ENCODE data around the gene DPH2. TPM values are rescaled to one million over a fixed set of nuclear protein-coding genes. Genes with fewer than 3 reads are reported as not detected.

DPH2 gene
- total and polyA plus RNA-seq, 7 experiments from 2014 or later = 21.3 to 40.9 (median 29.4) TPM

DNA sequence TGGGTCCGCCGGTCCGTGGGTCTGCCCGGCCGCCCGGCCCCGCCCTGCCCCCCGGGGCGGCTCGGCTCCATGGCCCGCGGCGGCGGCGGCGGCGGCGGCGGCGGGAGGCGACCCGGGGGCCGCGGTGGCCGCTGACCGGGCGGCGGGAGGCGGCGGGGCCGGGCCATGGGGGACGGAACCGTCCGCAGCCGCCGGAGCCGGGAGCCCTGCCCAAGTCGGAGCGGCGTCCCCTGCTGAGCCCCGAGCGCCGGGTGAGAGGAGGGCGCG is 9.4 kb downstream of the DPH2 start:
- CTCF ChIA-PET = no interaction called here
- no peak overlapping the region for H3K4me3 ChIP-seq (ENCODE audit: low read length)

DNA sequence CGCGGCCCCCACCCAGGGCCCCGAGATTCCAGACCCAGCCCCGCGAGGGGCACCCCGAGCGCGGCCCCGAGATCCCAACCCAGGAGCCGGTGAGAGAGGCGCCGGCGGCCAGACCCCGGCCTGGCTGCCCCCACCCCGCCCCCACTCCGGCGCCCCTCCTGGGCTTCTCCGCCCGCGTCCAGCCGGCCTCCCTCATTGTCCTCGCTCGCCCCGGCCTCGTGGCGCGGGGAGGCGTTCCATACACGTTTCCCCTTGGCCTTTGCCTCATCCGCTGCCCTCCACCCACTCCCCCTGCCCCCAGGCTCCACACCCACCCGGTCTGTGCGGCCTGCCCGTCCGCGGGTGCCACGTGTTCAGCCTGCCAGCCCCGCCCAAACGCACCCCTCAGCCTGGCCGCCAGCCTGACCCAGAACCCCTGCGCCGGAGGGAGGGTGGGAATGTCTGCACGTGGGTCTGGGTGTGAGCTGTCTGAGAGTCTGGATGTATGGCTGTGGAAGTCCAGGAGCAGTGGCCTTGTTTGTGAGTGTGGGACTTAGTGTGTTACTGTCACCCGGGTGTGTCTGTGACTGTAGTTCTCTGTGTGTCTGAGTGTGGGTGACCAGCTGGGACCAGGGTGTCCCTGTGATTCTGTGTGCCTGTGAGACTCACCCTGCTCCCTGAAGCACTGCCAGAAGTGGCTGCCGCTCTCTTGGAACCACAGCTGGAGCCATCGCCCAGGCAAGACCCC is 9.9 kb downstream of the DPH2 start:
- Mint-ChIP-seq H3K27me3 (peaks cover 0 to 15% (median 6%) of the 10 kb centered on the region in 5 donors), H3K9me3 (no peaks in the 10 kb centered on the region), H3K4me1 (peaks cover 25 to 46% (median 37%) of the 10 kb centered on the region in 7 donors), H3K27ac (peak overlapping the region in 2 of 9 donors; percentile 58 to 81), H3K4me3 (peak overlapping the region; percentile 71 to 93 (median 86)), H3K36me3 (peaks cover 12 to 22% (median 20%) of the 10 kb centered on the region in 5 donors)
- Histone ChIP-seq H3K27ac (ENCODE audit: low read depth, low read length) (no peak overlapping the region), H3K36me3 (ENCODE audit: control insufficient read depth in 2 of 3, insufficient read depth in 3 of 3, low read length in 3 of 3) (peaks cover 0 to 32% (median 11%) of the 10 kb centered on the region in 3 experiments), H3K4me1 (ENCODE audit: control insufficient read depth in 2 of 2, insufficient read depth in 2 of 2, low read length in 2 of 2) (peaks cover 16 to 18% of the 10 kb centered on the region in 2 donors), H3K4me3 (ENCODE audit: low read length) (peak overlapping the region; percentile 4), H3K9me3 (ENCODE audit: control insufficient read depth in 2 of 3, low read length in 3 of 3) (no peaks in the 10 kb centered on the region), H3K27me3 (ENCODE audit: control insufficient read depth in 2 of 2, insufficient read depth in 2 of 2, low read length in 2 of 2) (peaks cover 0 to 7% of the 10 kb centered on the region in 2 donors)
- CTCF ChIA-PET = no interaction called here
- POLR2A ChIA-PET = interaction anchor here (1.0 kb wide), 1 partner anchor 11 kb away, joined by 3 read pairs; no protein-coding TSS in a partner anchor
- intact Hi-C loops (cut with micrococcal nuclease) = loop anchor here (5.0 to 10.0 kb wide), 5 partner anchors 275 to 1705 kb away; partner anchors contain the start of genes CCDC163 (in 1 of the 2), ELOVL1 (in 1 of the 2), GPBP1L1 (in 1 of the 2) and MMACHC (in 1 of the 2)
- peak in 1 of 9 donors; percentile 60 for DNase-seq
- ATAC-seq = no peak

More for the DNA sequence above, 9.4 kb downstream of the DPH2 start:
- H3K36me3 Mint-ChIP-seq = peaks cover 12 to 22% (median 20%) of the 10 kb centered on the region in 5 donors
- H3K27me3 ChIP-seq (ENCODE audit: control insufficient read depth in 2 of 2, insufficient read depth in 2 of 2, low read length in 2 of 2) = peaks cover 0 to 7% of the 10 kb centered on the region in 2 donors
- no peaks in the 10 kb centered on the region for H3K9me3 ChIP-seq (ENCODE audit: control insufficient read depth in 2 of 3, low read length in 3 of 3)
- no peak overlapping the region for H3K27ac Mint-ChIP-seq
- H3K9me3 Mint-ChIP-seq = no peaks in the 10 kb centered on the region
- intact Hi-C loops (cut with micrococcal nuclease) = loop anchor here (5.0 to 10.0 kb wide), 5 partner anchors 274 to 1706 kb away; partner anchors contain the start of genes CCDC163 (in 1 of the 2), ELOVL1 (in 1 of the 2), GPBP1L1 (in 1 of the 2) and MMACHC (in 1 of the 2)
- ATAC-seq (no peak), DNase-seq (no peak)
- peaks cover 17 to 18% of the 10 kb centered on the region in 2 donors for H3K4me1 ChIP-seq (ENCODE audit: control insufficient read depth in 2 of 2, insufficient read depth in 2 of 2, low read length in 2 of 2)
- POLR2A ChIA-PET = no interaction called here
- H3K27me3 Mint-ChIP-seq = peaks cover 0 to 15% (median 6%) of the 10 kb centered on the region in 5 donors
- H3K4me1 Mint-ChIP-seq = peaks cover 28 to 49% (median 38%) of the 10 kb centered on the region in 7 donors
- H3K27ac ChIP-seq (ENCODE audit: low read depth, low read length) = no peak overlapping the region
- peaks cover 0 to 32% (median 11%) of the 10 kb centered on the region in 3 experiments for H3K36me3 ChIP-seq (ENCODE audit: control insufficient read depth in 2 of 3, insufficient read depth in 3 of 3, low read length in 3 of 3)
- peak overlapping the region in 1 of 10 donors; percentile 88 for H3K4me3 Mint-ChIP-seq

DNA sequence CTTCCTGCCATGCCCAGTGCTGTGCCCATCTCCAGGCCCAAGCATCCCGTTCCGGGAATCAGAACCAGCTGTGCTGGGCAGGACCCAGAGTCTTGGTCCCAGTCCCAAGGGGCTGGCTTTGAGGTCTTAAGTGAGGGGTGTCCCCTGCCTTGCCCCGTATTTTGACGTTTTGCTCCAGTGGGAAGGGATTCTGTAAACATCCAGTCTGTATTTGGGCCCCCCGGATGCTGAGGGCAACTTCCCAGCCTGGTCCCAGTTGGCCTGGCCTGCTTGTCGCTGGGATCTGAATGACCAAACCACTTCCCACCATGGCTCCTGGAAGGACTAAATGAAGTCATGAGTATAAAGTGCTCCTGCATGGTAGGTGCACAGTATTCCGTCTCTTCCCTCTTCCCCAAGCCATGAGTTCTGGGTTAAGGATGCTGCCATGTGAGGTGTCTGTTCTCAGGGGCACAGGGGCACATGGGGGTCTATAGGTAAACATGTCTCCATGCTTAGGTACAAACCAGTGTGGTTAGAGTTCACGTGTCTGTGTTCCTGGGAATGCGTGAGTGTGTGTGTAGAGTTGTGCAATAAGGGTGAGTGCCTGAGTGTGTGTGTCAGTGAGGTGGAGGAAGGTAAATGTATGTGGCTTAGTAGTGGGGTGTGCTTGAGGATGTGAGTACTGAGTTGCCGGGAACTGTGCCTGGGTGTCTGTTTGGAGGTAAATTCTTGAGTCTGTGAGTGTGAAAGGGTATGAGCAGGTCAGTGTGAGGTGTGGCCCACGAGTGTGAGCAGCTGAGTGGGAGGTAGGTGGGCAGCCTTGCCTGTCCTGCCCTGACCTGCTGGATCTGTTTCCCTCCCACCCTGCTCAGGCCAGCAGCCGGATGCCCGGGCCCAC is 10.7 kb downstream of the DPH2 start:
- DNase-seq = no peak
- no peak overlapping the region for H3K27ac ChIP-seq (ENCODE audit: low read depth, low read length)
- intact Hi-C loops (cut with micrococcal nuclease) = no loop called here
- peaks cover 16 to 18% of the 10 kb centered on the region in 2 donors for H3K4me1 ChIP-seq (ENCODE audit: control insufficient read depth in 2 of 2, insufficient read depth in 2 of 2, low read length in 2 of 2)
- peaks cover 0 to 24% (median 11%) of the 10 kb centered on the region in 3 experiments for H3K36me3 ChIP-seq (ENCODE audit: control insufficient read depth in 2 of 3, insufficient read depth in 3 of 3, low read length in 3 of 3)
- peaks cover 0 to 15% (median 6%) of the 10 kb centered on the region in 5 donors for H3K27me3 Mint-ChIP-seq
- H3K27me3 ChIP-seq (ENCODE audit: control insufficient read depth in 2 of 2, insufficient read depth in 2 of 2, low read length in 2 of 2) = peaks cover 0 to 7% of the 10 kb centered on the region in 2 donors
- POLR2A ChIA-PET = interaction anchor here (1.0 kb wide), 1 partner anchor 10 kb away, joined by 3 read pairs; no protein-coding TSS in a partner anchor
- H3K36me3 Mint-ChIP-seq = peaks cover 12 to 22% (median 20%) of the 10 kb centered on the region in 5 donors
- no peak overlapping the region for H3K4me3 ChIP-seq (ENCODE audit: low read length)
- CTCF ChIA-PET = no interaction called here
- H3K4me3 Mint-ChIP-seq = peak overlapping the region; percentile 61 to 93 (median 86)
- peaks cover 25 to 46% (median 37%) of the 10 kb centered on the region in 7 donors for H3K4me1 Mint-ChIP-seq
- H3K27ac Mint-ChIP-seq = peak overlapping the region in 1 of 9 donors; percentile 81
- H3K9me3 Mint-ChIP-seq = no peaks in the 10 kb centered on the region
- no peaks in the 10 kb centered on the region for H3K9me3 ChIP-seq (ENCODE audit: control insufficient read depth in 2 of 3, low read length in 3 of 3)
- no peak for ATAC-seq

DNA sequence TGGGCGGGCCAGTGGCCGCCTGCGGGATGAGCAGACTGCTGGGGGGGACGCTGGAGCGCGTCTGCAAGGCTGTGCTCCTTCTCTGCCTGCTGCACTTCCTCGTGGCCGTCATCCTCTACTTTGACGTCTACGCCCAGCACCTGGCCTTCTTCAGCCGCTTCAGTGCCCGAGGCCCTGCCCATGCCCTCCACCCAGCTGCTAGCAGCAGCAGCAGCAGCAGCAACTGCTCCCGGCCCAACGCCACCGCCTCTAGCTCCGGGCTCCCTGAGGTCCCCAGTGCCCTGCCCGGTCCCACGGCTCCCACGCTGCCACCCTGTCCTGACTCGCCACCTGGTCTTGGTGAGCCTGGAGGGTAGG is 11.3 kb downstream of the DPH2 start:
- Mint-ChIP-seq H3K4me3 (peak overlapping the region in 1 of 10 donors; percentile 88), H3K27ac (no peak overlapping the region), H3K9me3 (no peaks in the 10 kb centered on the region), H3K4me1 (peaks cover 21 to 39% (median 32%) of the 10 kb centered on the region in 7 donors), H3K36me3 (peaks cover 12 to 22% (median 20%) of the 10 kb centered on the region in 5 donors), H3K27me3 (peaks cover 0 to 15% (median 6%) of the 10 kb centered on the region in 5 donors)
- H3K27me3 ChIP-seq (ENCODE audit: control insufficient read depth in 2 of 2, insufficient read depth in 2 of 2, low read length in 2 of 2) = peaks cover 0 to 7% of the 10 kb centered on the region in 2 donors
- intact Hi-C loops (cut with micrococcal nuclease) = no loop called here
- POLR2A ChIA-PET = no interaction called here
- H3K27ac ChIP-seq (ENCODE audit: low read depth, low read length) = no peak overlapping the region
- ATAC-seq (no peak), DNase-seq (no peak)
- CTCF ChIA-PET = no interaction called here
- no peaks in the 10 kb centered on the region for H3K9me3 ChIP-seq (ENCODE audit: control insufficient read depth in 2 of 3, low read length in 3 of 3)
- no peak overlapping the region for H3K4me3 ChIP-seq (ENCODE audit: low read length)
- H3K36me3 ChIP-seq (ENCODE audit: control insufficient read depth in 2 of 3, insufficient read depth in 3 of 3, low read length in 3 of 3) = peaks cover 0 to 23% (median 11%) of the 10 kb centered on the region in 3 experiments
- H3K4me1 ChIP-seq (ENCODE audit: control insufficient read depth in 2 of 2, insufficient read depth in 2 of 2, low read length in 2 of 2) = peaks cover 11 to 13% of the 10 kb centered on the region in 2 donors

DNA sequence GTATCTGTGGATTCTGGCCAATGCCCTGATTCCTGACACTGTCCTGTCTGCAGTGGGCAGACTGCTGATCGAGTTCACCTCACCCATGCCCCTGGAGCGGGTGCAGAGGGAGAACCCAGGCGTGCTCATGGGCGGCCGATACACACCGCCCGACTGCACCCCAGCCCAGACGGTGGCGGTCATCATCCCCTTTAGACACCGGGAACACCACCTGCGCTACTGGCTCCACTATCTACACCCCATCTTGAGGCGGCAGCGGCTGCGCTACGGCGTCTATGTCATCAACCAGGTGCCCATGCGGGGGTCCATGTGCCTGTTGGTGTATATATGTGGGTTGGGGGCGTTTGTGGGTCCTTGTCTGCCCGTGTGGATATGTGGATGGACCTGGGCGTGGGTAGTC is 11.8 kb downstream of the DPH2 start:
- intact Hi-C loops (cut with micrococcal nuclease) = no loop called here
- Histone ChIP-seq H3K27me3 (ENCODE audit: control insufficient read depth in 2 of 2, insufficient read depth in 2 of 2, low read length in 2 of 2) (peaks cover 0 to 7% of the 10 kb centered on the region in 2 donors), H3K36me3 (ENCODE audit: control insufficient read depth in 2 of 3, insufficient read depth in 3 of 3, low read length in 3 of 3) (peaks cover 0 to 20% (median 11%) of the 10 kb centered on the region in 3 experiments), H3K27ac (ENCODE audit: low read depth, low read length) (no peak overlapping the region), H3K9me3 (ENCODE audit: control insufficient read depth in 2 of 3, low read length in 3 of 3) (no peaks in the 10 kb centered on the region), H3K4me1 (ENCODE audit: control insufficient read depth in 2 of 2, insufficient read depth in 2 of 2, low read length in 2 of 2) (peaks cover 9% of the 10 kb centered on the region in 2 donors), H3K4me3 (ENCODE audit: low read length) (no peak overlapping the region)
- ChIA-PET CTCF (no interaction called here), POLR2A (no interaction called here)
- Mint-ChIP-seq H3K4me1 (peaks cover 16 to 34% (median 27%) of the 10 kb centered on the region in 7 donors), H3K9me3 (no peaks in the 10 kb centered on the region), H3K27ac (no peak overlapping the region), H3K4me3 (peak overlapping the region in 1 of 10 donors; percentile 43), H3K27me3 (peaks cover 0 to 15% (median 6%) of the 10 kb centered on the region in 5 donors), H3K36me3 (peaks cover 12 to 18% (median 17%) of the 10 kb centered on the region in 5 donors)
- DNase-seq (no peak), ATAC-seq (no peak)

GRCh38 chr1:43982241-43982640 is 12.4 kb downstream of the DPH2 start:
- peaks cover 7 to 12% (median 11%) of the 10 kb centered on the region in 5 donors for H3K36me3 Mint-ChIP-seq
- ChIA-PET CTCF (no interaction called here), POLR2A (no interaction called here)
- Histone ChIP-seq H3K4me3 (ENCODE audit: low read length) (no peak overlapping the region), H3K27me3 (ENCODE audit: control insufficient read depth in 2 of 2, insufficient read depth in 2 of 2, low read length in 2 of 2) (peaks cover 0 to 7% of the 10 kb centered on the region in 2 donors), H3K36me3 (ENCODE audit: control insufficient read depth in 2 of 3, insufficient read depth in 3 of 3, low read length in 3 of 3) (peaks cover 0 to 14% (median 11%) of the 10 kb centered on the region in 3 experiments), H3K27ac (ENCODE audit: low read depth, low read length) (no peak overlapping the region), H3K9me3 (ENCODE audit: control insufficient read depth in 2 of 3, low read length in 3 of 3) (no peaks in the 10 kb centered on the region), H3K4me1 (ENCODE audit: control insufficient read depth in 2 of 2, insufficient read depth in 2 of 2, low read length in 2 of 2) (peaks cover 5 to 9% of the 10 kb centered on the region in 2 donors)
- intact Hi-C loops (cut with micrococcal nuclease) = no loop called here
- peak overlapping the region in 1 of 10 donors; percentile 9 for H3K4me3 Mint-ChIP-seq
- DNase-seq = no peak
- no peaks in the 10 kb centered on the region for H3K9me3 Mint-ChIP-seq
- ATAC-seq = no peak
- H3K27ac Mint-ChIP-seq = peak overlapping the region in 1 of 9 donors; percentile 55
- H3K27me3 Mint-ChIP-seq = peaks cover 0 to 15% (median 6%) of the 10 kb centered on the region in 5 donors
- H3K4me1 Mint-ChIP-seq = peaks cover 10 to 28% (median 21%) of the 10 kb centered on the region in 7 donors
